Kidney epithelial cell (primary cell): ENCODE results near the gene CLEC2L. TPM values are rescaled to one million over a fixed set of nuclear protein-coding genes. Genes with fewer than 3 reads are reported as not detected.

Experiments used
- DNase-seq: peaks from one replicate; pipeline ENCODE4 v3.0.0-alpha.2; 2010; ENCODE audit warnings: low read depth
- H3K27me3 ChIP-seq: 2 replicates; pipeline ENCODE4 v1.6.0; 2011; ENCODE audit warnings: low read length; ENCODE audit not compliant: control insufficient read depth, insufficient read depth
- H3K36me3 ChIP-seq: 2 replicates; pipeline ENCODE4 v1.5.1; 2011; ENCODE audit warnings: low read length; ENCODE audit not compliant: control insufficient read depth, insufficient read depth
- H3K4me3 ChIP-seq: 2 replicates; pipeline ENCODE4 v1.5.1; 2011; ENCODE audit warnings: low read depth, mild to moderate bottlenecking, control low read depth, low read length
- total RNA-seq: library from RNA; depleted of rRNA; stranded (reverse); fragments of >200 nt; gene quantifications from 2 replicates; pipeline ENCODE4 v1.2.3, GENCODE V29; 2015
- TF ChIP-seq, protein P1 (sequence below): IDR thresholded peaks from 2 replicates; pipeline ENCODE4 v1.5.1; 2011; ENCODE audit warnings: mild to moderate bottlenecking, moderate library complexity, low read length, control low read depth, inconsistent platforms; ENCODE audit not compliant: insufficient read depth, poor library complexity, severe bottlenecking

Gene CLEC2L
- total RNA-seq, 1 donor from 2014 or later: not detected

DNA sequence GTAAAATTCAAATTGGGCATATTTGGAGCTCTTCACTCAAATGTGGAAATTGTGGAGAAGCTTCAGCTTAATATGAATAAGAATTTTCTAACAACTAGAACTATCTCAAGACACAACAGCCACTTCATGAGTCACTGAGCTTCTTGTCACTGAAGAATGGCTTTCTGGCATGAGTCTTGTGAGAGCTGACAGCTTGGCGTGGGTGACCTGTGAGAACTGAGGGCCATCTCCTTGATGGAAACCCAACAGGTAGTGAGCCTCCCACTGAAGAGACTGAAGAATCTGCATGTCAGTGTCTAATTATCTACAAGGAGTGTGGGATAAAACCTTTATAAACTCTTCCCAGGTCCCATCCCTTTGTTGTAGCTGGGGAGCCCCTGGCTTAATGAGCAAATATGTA, 66.0 kb downstream of the CLEC2L start:
- DNase-seq: no peak
- Histone ChIP-seq H3K27me3 (no peaks in the 10 kb centered on the region), H3K4me3 (no peak overlapping the region), H3K36me3 (peaks cover 7% of the 10 kb centered on the region)
- TF ChIP-seq, protein P1, sequence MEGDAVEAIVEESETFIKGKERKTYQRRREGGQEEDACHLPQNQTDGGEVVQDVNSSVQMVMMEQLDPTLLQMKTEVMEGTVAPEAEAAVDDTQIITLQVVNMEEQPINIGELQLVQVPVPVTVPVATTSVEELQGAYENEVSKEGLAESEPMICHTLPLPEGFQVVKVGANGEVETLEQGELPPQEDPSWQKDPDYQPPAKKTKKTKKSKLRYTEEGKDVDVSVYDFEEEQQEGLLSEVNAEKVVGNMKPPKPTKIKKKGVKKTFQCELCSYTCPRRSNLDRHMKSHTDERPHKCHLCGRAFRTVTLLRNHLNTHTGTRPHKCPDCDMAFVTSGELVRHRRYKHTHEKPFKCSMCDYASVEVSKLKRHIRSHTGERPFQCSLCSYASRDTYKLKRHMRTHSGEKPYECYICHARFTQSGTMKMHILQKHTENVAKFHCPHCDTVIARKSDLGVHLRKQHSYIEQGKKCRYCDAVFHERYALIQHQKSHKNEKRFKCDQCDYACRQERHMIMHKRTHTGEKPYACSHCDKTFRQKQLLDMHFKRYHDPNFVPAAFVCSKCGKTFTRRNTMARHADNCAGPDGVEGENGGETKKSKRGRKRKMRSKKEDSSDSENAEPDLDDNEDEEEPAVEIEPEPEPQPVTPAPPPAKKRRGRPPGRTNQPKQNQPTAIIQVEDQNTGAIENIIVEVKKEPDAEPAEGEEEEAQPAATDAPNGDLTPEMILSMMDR: no peak

DNA sequence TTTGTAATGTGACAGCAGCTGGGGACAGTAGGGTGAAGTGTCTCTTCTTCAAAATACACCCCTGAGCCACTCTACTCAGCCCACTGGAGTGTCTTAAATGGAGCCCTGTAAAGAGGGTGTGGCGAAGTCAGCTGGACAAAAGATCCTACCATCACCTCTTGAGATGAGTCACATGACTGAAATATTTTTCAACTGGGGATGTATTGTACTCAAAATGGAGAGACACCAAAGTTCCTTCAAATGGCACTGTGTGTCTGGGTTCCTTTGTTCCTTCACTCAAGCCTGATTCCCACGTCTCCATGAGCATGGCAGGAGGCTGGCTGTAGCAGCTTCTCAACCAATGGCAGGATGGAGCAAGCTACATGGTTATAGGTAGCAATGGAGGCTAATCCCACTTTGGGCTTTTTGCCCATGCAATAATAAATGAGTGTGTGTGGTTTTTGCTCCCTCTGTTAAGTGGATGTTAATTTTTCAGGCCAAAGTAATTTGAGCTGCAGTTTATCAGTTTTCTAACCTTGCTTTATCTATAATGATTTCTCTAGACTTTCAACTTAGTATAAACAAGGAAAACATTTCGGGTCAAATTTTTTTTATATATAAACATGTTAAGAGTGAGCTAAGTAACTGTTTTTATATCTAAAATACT, 68.2 kb downstream of the CLEC2L start:
- DNase-seq: no peak
- Histone ChIP-seq H3K27me3 (no peaks in the 10 kb centered on the region), H3K4me3 (no peak overlapping the region), H3K36me3 (peaks cover 12% of the 10 kb centered on the region)
- TF ChIP-seq, protein P1: no peak

DNA sequence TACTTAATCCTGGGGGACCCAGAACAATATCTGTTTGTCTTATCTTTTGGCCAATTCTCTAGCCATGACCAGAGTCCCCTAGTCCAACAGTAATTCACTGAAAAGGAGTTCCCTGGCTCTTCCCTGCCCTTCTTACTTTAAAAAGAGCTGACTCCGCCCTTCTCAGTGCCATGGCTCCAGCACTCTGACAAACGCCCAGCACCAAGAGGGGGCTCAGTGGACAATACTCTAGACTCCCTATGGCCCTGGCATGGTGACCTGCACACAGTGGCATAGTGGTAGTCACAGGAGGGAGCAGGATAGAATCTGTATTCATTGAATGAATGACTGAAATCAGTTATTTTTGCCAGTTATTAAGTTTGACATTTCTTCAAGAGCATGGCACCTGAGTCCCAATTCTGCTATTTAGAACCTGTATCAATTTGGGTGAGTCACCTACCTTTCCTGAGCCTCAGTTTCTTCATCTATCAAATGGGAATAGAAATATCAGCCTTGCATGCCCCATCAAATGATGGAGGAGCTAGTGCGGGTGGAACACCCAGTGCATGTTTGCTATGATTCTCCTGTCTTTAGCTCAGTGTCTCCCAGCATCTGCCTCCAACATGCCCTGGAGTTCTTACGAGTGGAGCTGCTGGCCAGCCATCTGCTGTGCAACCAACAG, 69.4 kb downstream of the CLEC2L start:
- H3K27me3 ChIP-seq: no peaks in the 10 kb centered on the region
- peaks cover 16% of the 10 kb centered on the region for H3K36me3 ChIP-seq
- no peak for DNase-seq
- no peak overlapping the region for H3K4me3 ChIP-seq
- TF ChIP-seq, protein P1: no peak

DNA sequence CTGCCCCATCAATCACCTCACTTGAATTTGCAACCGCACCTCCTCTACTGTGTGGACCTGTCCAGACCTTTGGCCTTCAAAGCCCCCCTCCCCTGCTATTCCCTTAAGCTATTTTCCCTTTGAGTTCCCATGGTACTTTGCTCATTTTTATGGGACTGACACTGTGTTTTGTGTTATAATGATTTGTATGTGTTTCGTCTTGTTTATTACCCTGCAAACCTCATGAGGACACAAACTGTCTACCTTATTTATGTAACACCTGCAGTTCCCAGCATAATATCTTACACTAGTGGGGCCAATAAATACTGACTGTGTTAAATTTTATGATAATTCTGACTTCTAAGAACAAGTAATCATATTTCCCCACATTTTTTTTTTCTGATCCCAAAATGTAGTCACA, 70.6 kb downstream of the CLEC2L start:
- Histone ChIP-seq H3K4me3 (no peak overlapping the region), H3K36me3 (peaks cover 16% of the 10 kb centered on the region), H3K27me3 (no peaks in the 10 kb centered on the region)
- TF ChIP-seq, protein P1: no peak
- DNase-seq: no peak

Other genes starting within 250 kb of the CLEC2L start
- gene FMC1, start 182.3 kb upstream of the CLEC2L start, total RNA-seq: 8.3 and 8.4 TPM in 2 replicates
- gene LUC7L2, start 163.8 kb upstream of the CLEC2L start, total RNA-seq: 49.3 and 56.0 TPM in 2 replicates
- 2.3 and 2.5 TPM in 2 replicates for gene KLRG2, start 40.0 kb upstream of the CLEC2L start, total RNA-seq